A204.1 (cell line): ENCODE measurements around the gene IFT88.

Experiments
- FAIRE-seq: peaks from 2 replicates; lab custom pipeline; 2012; peaks lifted over from hg19 to GRCh38; lab: Jason Lieb, UNC

IFT88 gene

GRCh38 chr13:20565115-20565736 lies 1.7 kb upstream of the IFT88 start:
- FAIRE-seq = no peak

GRCh38 chr13:20566468-20566897 lies 474 bp upstream of the IFT88 start:
- FAIRE-seq = no peak

- no peak for FAIRE-seq
Measured at GRCh38 chr13:20567881-20568528, 1.0 kb downstream of the IFT88 start.

GRCh38 chr13:20570517-20570916 lies 3.6 kb downstream of the IFT88 start:
- FAIRE-seq = peak; percentile 43

- FAIRE-seq = no peak
Measured at GRCh38 chr13:20571676-20572075, 4.7 kb downstream of the IFT88 start.

- FAIRE-seq = no peak
Measured at GRCh38 chr13:20573186-20573585, 6.2 kb downstream of the IFT88 start.

- no peak for FAIRE-seq
Measured at GRCh38 chr13:20573636-20574035, 6.7 kb downstream of the IFT88 start.

GRCh38 chr13:20579191-20579590 lies 12.2 kb downstream of the IFT88 start:
- no peak for FAIRE-seq

- no peak for FAIRE-seq
Measured at GRCh38 chr13:20580257-20580656, 13.3 kb downstream of the IFT88 start.

- FAIRE-seq = no peak
Measured at GRCh38 chr13:20582026-20582425, 15.1 kb downstream of the IFT88 start.

- FAIRE-seq = no peak
Measured at GRCh38 chr13:20583803-20584293, 16.9 kb downstream of the IFT88 start.

- no peak for FAIRE-seq
Measured at GRCh38 chr13:20585371-20585770, 18.4 kb downstream of the IFT88 start.

GRCh38 chr13:20588529-20589110 lies 21.7 kb downstream of the IFT88 start:
- no peak for FAIRE-seq

- no peak for FAIRE-seq
Measured at GRCh38 chr13:20590561-20590960, 23.6 kb downstream of the IFT88 start.

GRCh38 chr13:20592606-20593005 lies 25.6 kb downstream of the IFT88 start:
- no peak for FAIRE-seq

GRCh38 chr13:20594280-20594679 lies 27.3 kb downstream of the IFT88 start:
- FAIRE-seq = no peak

- no peak for FAIRE-seq
Measured at GRCh38 chr13:20607015-20607414, 40.1 kb downstream of the IFT88 start.

- no peak for FAIRE-seq
Measured at GRCh38 chr13:20608438-20609020, 41.6 kb downstream of the IFT88 start.

- FAIRE-seq = no peak
Measured at GRCh38 chr13:20609145-20609544, 42.2 kb downstream of the IFT88 start.

GRCh38 chr13:20610006-20610405 lies 43.0 kb downstream of the IFT88 start:
- no peak for FAIRE-seq

- FAIRE-seq = no peak
Measured at GRCh38 chr13:20616059-20616797, 49.3 kb downstream of the IFT88 start.

- FAIRE-seq = no peak
Measured at GRCh38 chr13:20623000-20623399, 56.0 kb downstream of the IFT88 start.

- FAIRE-seq = no peak
Measured at GRCh38 chr13:20624213-20624612, 57.3 kb downstream of the IFT88 start.
